HUES48 (cell line): ENCODE measurements around the gene IL20RB.
"Not testable (repeated sequence)": the region's sequence is repeated elsewhere in the genome, so short reads cannot be mapped to it uniquely, and the experiment has no call there.

Experiments used
- H3K27ac ChIP-seq: one replicate; pipeline ENCODE4 v1.7.0; 2013; ENCODE audit warnings: low read depth, low read length, inconsistent platforms
- H3K27me3 ChIP-seq: 2 replicates; pipeline ENCODE4 v1.6.1; 2013; ENCODE audit warnings: mild to moderate bottlenecking, low read length; ENCODE audit not compliant: control insufficient read depth, insufficient read depth
- H3K36me3 ChIP-seq: 2 replicates; pipeline ENCODE4 v1.6.1; 2013; ENCODE audit warnings: low read length; ENCODE audit not compliant: control insufficient read depth, insufficient read depth
- H3K4me1 ChIP-seq: 2 replicates; pipeline ENCODE4 v1.6.1; 2013; ENCODE audit warnings: mild to moderate bottlenecking, low read length; ENCODE audit not compliant: control insufficient read depth, insufficient read depth
- H3K4me3 ChIP-seq: 2 replicates; pipeline ENCODE4 v1.5.1; 2013; ENCODE audit warnings: mild to moderate bottlenecking, low read depth, low read length
- H3K9ac ChIP-seq: 2 replicates; pipeline ENCODE4 v1.6.1; 2013; ENCODE audit warnings: mild to moderate bottlenecking, low read depth, low read length, moderate library complexity
- H3K9me3 ChIP-seq: 2 replicates; pipeline ENCODE4 v1.6.1; 2013; ENCODE audit warnings: low read length; ENCODE audit not compliant: control insufficient read depth, insufficient read depth

IL20RB gene

DNA sequence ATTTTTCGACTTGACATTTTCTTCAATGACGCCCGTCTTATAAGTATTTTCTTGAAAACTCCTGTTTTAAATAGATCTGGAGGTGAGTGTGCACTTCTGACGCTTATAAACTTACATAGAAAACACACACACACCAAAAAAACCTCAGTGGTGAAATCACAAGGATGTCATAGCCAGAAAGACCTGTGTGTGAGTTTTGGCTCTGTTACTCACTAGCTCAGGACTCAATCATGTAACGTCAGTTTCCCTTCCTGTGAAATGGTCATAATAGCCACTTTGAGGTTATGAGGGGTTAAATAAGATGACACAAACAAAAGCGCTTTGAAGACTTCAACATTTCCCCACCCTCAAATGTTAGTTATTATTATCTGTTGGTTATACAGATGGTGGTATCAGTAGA is 1.8 kb downstream of the IL20RB start:
- Histone ChIP-seq H3K27me3 (no peaks in the 10 kb centered on the region), H3K4me3 (no peak overlapping the region)

GRCh38 chr3:136960838-136961836 is 3.4 kb downstream of the IL20RB start:
- Histone ChIP-seq H3K27me3 (no peaks in the 10 kb centered on the region), H3K36me3 (no peaks in the 10 kb centered on the region), H3K4me1 (no peaks in the 10 kb centered on the region), H3K27ac (no peak overlapping the region), H3K4me3 (no peak overlapping the region), H3K9me3 (no peaks in the 10 kb centered on the region), H3K9ac (no peak overlapping the region)

More for the DNA sequence above, 1.8 kb downstream of the IL20RB start:
- Histone ChIP-seq H3K4me1 (peaks cover 6% of the 10 kb centered on the region; the same call in 1 of the 2 replicates), H3K9me3 (no peaks in the 10 kb centered on the region), H3K9ac (no peak overlapping the region), H3K27ac (no peak overlapping the region), H3K36me3 (no peaks in the 10 kb centered on the region)

DNA sequence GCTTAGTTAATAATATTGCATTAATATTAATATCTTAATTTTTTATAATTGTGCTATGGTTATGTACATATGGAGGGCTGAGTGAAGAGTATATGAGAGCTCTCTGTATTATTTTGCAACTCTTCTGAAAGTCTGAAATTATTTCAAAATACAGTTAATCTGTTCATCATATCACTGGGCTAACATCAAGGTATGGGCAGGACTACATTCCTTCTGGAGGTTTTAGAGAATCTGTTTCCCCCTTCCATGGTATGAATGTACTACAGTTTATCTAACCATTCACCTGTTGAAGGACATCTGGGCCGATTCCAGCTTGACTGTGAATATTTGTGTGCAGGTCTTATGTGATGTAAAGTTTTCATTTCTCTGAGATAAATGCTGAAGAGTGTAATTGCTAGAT is 5.1 kb downstream of the IL20RB start:
- Histone ChIP-seq H3K4me3 (no peak overlapping the region), H3K9ac (no peak overlapping the region), H3K4me1 (no peaks in the 10 kb centered on the region), H3K9me3 (no peaks in the 10 kb centered on the region), H3K27me3 (no peaks in the 10 kb centered on the region), H3K27ac (no peak overlapping the region), H3K36me3 (no peaks in the 10 kb centered on the region)

DNA sequence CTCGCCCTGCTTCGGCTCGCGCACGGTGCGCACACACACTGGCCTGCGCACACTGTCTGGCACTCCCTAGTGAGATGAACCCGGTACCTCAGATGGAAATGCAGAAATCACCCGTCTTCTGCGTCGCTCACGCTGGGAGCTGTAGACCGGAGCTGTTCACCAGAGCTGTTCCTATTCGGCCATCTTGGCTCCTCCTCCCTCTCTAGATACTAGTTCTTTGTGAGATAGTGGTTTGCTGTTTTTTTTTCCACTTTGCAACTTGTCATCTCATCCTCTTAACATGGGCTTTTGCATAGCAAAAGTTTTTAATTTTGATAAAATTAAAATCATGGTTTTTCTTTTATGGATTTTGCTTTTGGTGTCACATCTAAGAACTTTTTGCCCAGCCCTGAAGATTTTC is 11.8 kb downstream of the IL20RB start:
- H3K4me1 ChIP-seq, H3K27me3 ChIP-seq, H3K27ac ChIP-seq, H3K9me3 ChIP-seq, H3K36me3 ChIP-seq, H3K9ac ChIP-seq: not testable (repeated sequence)
- peak overlapping the region; percentile 48 for H3K4me3 ChIP-seq

DNA sequence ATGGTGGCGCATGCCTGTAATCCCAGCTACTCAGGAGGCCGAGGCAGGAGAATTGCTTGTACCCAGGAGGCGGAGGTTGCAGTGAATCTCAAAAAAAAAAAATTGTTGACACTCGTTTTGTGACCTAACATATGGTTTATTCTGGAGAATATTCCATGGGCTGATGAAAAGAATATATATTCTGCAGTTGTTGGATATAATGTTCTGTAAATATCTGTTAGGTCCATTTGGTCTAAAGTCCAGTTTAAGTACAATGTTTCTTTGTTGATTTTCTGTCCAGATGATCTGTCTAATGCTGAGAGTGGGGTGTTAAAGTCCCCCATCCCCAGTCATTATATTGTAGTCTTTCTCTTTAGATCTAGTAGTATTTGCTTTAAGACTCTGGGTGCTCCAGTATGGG is 15.6 kb downstream of the IL20RB start:
- no peaks in the 10 kb centered on the region for H3K36me3 ChIP-seq
- no peaks in the 10 kb centered on the region for H3K27me3 ChIP-seq
- H3K27ac ChIP-seq = no peak overlapping the region
- no peaks in the 10 kb centered on the region for H3K4me1 ChIP-seq
- no peaks in the 10 kb centered on the region for H3K9me3 ChIP-seq
- no peak overlapping the region for H3K4me3 ChIP-seq
- no peak overlapping the region for H3K9ac ChIP-seq

DNA sequence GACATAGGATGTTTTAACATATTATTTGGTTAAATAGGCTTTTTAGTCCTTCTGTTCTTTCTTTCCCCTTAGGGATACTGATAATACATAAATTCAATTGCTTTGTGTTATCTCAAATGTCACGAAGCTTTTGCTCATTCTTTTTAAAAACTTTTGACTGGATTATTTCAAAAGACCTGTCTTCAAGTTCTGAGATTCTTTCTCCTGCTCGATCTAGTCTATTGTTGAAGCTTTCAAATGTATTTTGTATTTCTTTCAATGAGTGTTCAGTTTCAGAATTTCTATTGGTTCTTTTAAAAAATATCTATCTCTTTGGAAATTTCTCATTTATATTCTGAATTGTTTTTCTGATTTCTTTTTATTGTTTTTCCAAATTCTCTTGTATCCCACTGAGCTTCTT is 16.9 kb downstream of the IL20RB start:
- H3K9me3 ChIP-seq = no peaks in the 10 kb centered on the region
- no peak overlapping the region for H3K27ac ChIP-seq

DNA sequence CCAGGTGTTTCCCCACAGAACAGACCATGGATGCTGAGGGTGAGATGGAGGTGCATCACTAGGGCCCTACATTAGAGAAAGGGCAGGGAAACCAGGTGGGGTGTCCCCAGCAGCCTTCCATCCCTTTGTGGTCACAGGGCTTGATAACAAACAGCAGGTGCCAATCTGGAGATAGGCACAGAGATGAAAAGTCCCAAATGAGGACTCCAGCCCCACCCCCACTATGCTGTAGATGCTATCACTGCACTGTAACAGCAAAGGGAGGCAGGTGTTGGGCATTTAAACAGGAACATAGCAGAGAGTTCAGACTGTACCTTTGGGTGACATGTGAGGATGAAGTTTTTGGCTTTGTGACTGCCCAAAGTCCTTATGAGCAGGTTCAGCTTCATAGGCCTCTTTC is 21.4 kb downstream of the IL20RB start:
- Histone ChIP-seq H3K4me3 (no peak overlapping the region), H3K27me3 (no peaks in the 10 kb centered on the region), H3K9ac (no peak overlapping the region), H3K27ac (no peak overlapping the region), H3K36me3 (no peaks in the 10 kb centered on the region), H3K9me3 (no peaks in the 10 kb centered on the region), H3K4me1 (no peaks in the 10 kb centered on the region)

More for the DNA sequence above, 16.9 kb downstream of the IL20RB start:
- Histone ChIP-seq H3K4me3 (no peak overlapping the region), H3K4me1 (no peaks in the 10 kb centered on the region), H3K27me3 (no peaks in the 10 kb centered on the region), H3K36me3 (no peaks in the 10 kb centered on the region), H3K9ac (no peak overlapping the region)

GRCh38 chr3:136979684-136980083 is 21.9 kb downstream of the IL20RB start:
- H3K4me1 ChIP-seq = no peaks in the 10 kb centered on the region

GRCh38 chr3:136982033-136982432 is 24.2 kb downstream of the IL20RB start:
- H3K27me3 ChIP-seq = no peaks in the 10 kb centered on the region

More at GRCh38 chr3:136979684-136980083, 21.9 kb downstream of the IL20RB start:
- no peak overlapping the region for H3K4me3 ChIP-seq
- H3K27ac ChIP-seq = no peak overlapping the region
- H3K27me3 ChIP-seq = no peaks in the 10 kb centered on the region
- H3K9me3 ChIP-seq = no peaks in the 10 kb centered on the region
- no peak overlapping the region for H3K9ac ChIP-seq
- H3K36me3 ChIP-seq = no peaks in the 10 kb centered on the region

DNA sequence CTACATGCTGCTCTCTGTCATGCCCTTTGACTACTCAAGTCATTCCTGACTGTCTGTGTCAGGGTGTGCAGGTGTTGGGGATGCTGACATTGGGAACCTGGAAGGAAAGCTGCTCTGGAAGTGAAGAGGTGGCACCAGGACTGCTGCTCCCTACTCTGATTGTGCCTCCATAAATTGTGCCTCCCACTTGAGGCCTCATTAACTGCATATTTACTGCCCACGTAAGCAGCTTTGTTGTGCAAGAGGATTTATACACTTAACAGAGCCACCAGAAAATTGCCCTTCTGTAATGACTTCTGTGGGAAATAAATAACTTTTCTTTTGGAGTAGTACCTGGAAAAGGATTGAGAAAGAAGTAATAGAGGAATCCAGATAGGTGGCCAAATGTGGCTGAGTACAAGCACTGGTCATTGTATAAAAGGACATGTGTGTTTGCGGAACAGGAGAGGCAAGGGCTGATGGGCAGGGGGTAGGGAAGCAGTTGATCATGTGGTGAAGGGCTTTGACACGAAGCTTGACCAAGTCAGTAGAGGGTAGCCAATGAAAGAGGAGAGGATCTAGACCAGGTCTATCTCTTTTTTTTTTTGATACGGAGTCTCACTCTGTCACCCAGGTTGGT is 24.8 kb downstream of the IL20RB start:
- Histone ChIP-seq H3K27ac (no peak overlapping the region), H3K4me1 (no peaks in the 10 kb centered on the region), H3K36me3 (no peaks in the 10 kb centered on the region), H3K9me3 (no peaks in the 10 kb centered on the region), H3K27me3 (no peaks in the 10 kb centered on the region), H3K9ac (no peak overlapping the region), H3K4me3 (no peak overlapping the region)

More at GRCh38 chr3:136982033-136982432, 24.2 kb downstream of the IL20RB start:
- Histone ChIP-seq H3K9me3 (no peaks in the 10 kb centered on the region), H3K36me3 (no peaks in the 10 kb centered on the region), H3K4me3 (no peak overlapping the region), H3K27ac (no peak overlapping the region), H3K9ac (no peak overlapping the region), H3K4me1 (no peaks in the 10 kb centered on the region)

DNA sequence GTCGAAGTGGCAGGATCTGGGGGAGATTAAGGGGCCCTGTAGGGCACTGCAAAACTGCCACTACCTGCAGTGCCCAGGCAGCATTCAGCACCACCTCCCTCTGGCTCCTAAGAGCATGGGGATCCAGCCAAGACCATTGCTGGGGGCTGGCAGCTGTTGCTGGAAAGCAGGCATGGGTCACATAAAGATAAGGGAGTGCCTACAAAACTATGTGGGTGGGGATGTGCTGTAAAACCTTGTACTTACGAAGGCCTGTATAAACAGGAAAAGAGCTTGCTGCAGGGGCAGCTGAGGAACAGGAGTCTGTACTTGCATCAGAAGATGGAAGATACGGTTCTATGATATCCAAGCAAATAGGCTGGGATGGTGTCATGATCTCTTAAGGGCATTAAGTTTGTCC is 27.1 kb downstream of the IL20RB start:
- H3K9me3 ChIP-seq = peaks cover 4% of the 10 kb centered on the region; the same call in 1 of the 2 replicates
- H3K27me3 ChIP-seq = no peaks in the 10 kb centered on the region
- H3K4me3 ChIP-seq = no peak overlapping the region
- H3K9ac ChIP-seq = no peak overlapping the region
- no peaks in the 10 kb centered on the region for H3K36me3 ChIP-seq
- H3K27ac ChIP-seq = no peak overlapping the region
- no peaks in the 10 kb centered on the region for H3K4me1 ChIP-seq
